Ovary (tissue), 9 donors: Measurements from ENCODE around the gene POLD2. TPM values are rescaled to one million over a fixed set of nuclear protein-coding genes. Genes with fewer than 3 reads are reported as not detected.

Source experiments
- DNase-seq, 5 donors: peaks; one replicate each; pipeline ENCODE4 v3.0.0-alpha.2; 2019 to 2020
- H3K27ac ChIP-seq, 2 donors: fragments of 200-600 bp; one replicate each; pipeline versions ENCODE4 v1.5.1 to v1.8.0; 2019 to 2022
- H3K27me3 ChIP-seq: fragments of 200-600 bp; one replicate; pipeline ENCODE4 v1.8.0; 2022
- H3K36me3 ChIP-seq: fragments of 200-600 bp; sonication (generic); one replicate; pipeline ENCODE4 v1.5.1; 2019
- H3K4me1 ChIP-seq: one replicate; pipeline ENCODE4 v1.8.1; 2013; ENCODE audit warnings: mild to moderate bottlenecking, moderate library complexity; ENCODE audit not compliant: insufficient read depth
- H3K4me3 ChIP-seq: fragments of 200-600 bp; sonication (generic); one replicate; pipeline ENCODE4 v1.5.1; 2017
- H3K9me3 ChIP-seq, 2 donors: fragments of 200-600 bp in 1 of 2; sonication (generic) in 1 of 2; one replicate each; pipeline versions ENCODE4 v1.5.1 to v1.8.1; 2013 to 2019; ENCODE audit warnings: mild to moderate bottlenecking in 1 of 2, moderate library complexity in 1 of 2
- CTCF ChIP-seq, 3 donors: fragments of 450-650 bp in 2 of 3; fragments of 200-600 bp in 1 of 3; IDR thresholded peaks; one replicate each; pipeline versions ENCODE4 v1.5.1 to v1.8.0; 2016 to 2022; ENCODE audit warnings: antibody characterized with exemption in 3 of 3, mild to moderate bottlenecking in 1 of 3
- EP300 ChIP-seq: sonication (generic); formaldehyde crosslinking; IDR thresholded peaks from one replicate; pipeline ENCODE4 v1.6.1; 2017; ENCODE audit warnings: antibody characterized with exemption
- POLR2A ChIP-seq: fragments of 450-650 bp; IDR thresholded peaks from one replicate; pipeline ENCODE4 v1.6.1; 2017; ENCODE audit warnings: antibody characterized with exemption, mild to moderate bottlenecking, moderate library complexity
- whole genome bisulfite sequencing, 3 donors: extraction: QIAGEN DNeasy Blood & Tissue Kit in 1 of 3; methylation state at CpG; one replicate each; pipeline versions ENCODE4 v1.1.5 to v1.1.7; 2013 to 2017; 5-methylcytosine and 5-hydroxymethylcytosine counted together
- intact Hi-C, 4 donors: fragments of 100-400 bp; cut with DNase I; formaldehyde crosslinking; loops; one replicate each; pipeline versions ENCODE4 v1.11.0 to v1.15.1; 2022 to 2023
- polyA plus RNA-seq, 2 donors: library from polyadenylated mRNA; stranded (reverse); fragments of 200-250 nt in 1 of 2; fragments of 350-450 nt in 1 of 2; fragmentation: Illumina TruSeq in 1 of 2; extraction: RNeasy Lipid Tissue Mini Kit (QIAGEN cat#74804) in 1 of 2; gene quantifications; one replicate each; pipeline ENCODE4 v1.2.3, GENCODE V29; 2013 to 2014
- total RNA-seq, 7 donors: library from RNA; depleted of rRNA in 2 of 7; stranded (reverse); fragments of >200 nt in 2 of 7; fragmentation: NEBNext Ultra II Directional in 3 of 7; extraction: Animal tissue kit (Norgen Biotek cat#: 25700) in 3 of 7; gene quantifications; one replicate each; pipeline versions ENCODE4 v1.1.0 to v1.2.4, GENCODE V29; 2016 to 2023
- donor health status: DM: no; HTN: no; CAD: no; lungs with moderate emphysema.
- donor health status: DM: no; HTN: no; CAD: no.
- donor health status: Bipolar disorder and iron deficiency.
- donor health status: DM: yes; HTN: yes; CAD: no.
- donor health status: DM: no; HTN: no; CAD: no.
- donor health status: DM: yes; HTN: yes; CAD: no.

POLD2 gene
- total and polyA plus RNA-seq, 9 donors: 35.3 to 118 (median 73.5) TPM

DNA sequence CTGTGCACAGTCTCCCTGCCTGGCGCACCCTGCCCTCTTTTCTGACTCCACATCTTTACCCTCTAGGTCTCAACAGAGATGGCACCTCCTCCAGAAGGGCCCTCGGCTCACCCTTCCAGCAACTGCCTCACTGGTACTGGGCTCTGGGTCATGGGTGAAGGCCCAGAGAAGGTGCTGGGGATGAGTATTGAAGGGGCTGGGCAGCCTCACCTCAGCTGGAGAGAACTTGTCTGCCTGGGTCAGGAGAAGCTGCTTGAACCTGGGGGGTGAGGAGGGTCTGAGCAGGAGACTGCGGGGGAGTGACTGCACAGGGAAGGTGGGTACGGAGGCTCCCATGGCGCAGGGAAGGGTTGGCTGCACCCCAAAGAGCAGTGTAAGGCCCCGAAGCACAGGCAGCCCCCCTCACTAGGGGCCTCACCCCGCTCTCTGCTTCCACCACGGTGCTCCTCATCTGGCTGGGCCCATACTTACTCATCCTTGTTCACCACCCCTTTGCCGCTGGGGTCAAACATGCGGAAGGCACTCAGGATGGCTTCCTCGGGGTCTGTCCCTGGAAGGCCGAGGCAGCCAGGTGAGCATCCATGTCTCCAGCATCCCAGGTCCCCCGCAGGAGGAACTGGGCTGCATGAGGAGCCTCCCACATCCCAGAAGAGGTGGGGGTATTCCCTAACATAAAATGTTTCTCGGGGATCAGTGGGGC is 16.1 kb upstream of the POLD2 start:
- peak in 2 of 5 donors; percentile 7 to 26 for DNase-seq

GRCh38 chr7:44138698-44139097 is 15.3 kb upstream of the POLD2 start:
- Histone ChIP-seq H3K9me3 (no peaks in the 10 kb centered on the region), H3K27me3 (no peaks in the 10 kb centered on the region), H3K36me3 (no peaks in the 10 kb centered on the region), H3K4me1 (no peaks in the 10 kb centered on the region), H3K4me3 (no peak overlapping the region), H3K27ac (no peak overlapping the region)
- intact Hi-C loops: loop anchor here in 1 of 4 donors (10.0 kb wide), 1 partner anchor 56 kb away; no protein-coding TSS in a partner anchor
- TF ChIP-seq EP300 (no peak), CTCF (IDR thresholded peaks at IDR 0.05) (no peak), POLR2A (no peak)
- WGBS, 3 donors: 86 to 88% (median 86%) methylated on average over 8 of the region's 8 CpGs
- DNase-seq: no peak

More for the DNA sequence above, 16.1 kb upstream of the POLD2 start:
- H3K27me3 ChIP-seq: no peaks in the 10 kb centered on the region
- no peak overlapping the region for H3K27ac ChIP-seq
- no peaks in the 10 kb centered on the region for H3K9me3 ChIP-seq
- no peak overlapping the region for H3K4me3 ChIP-seq
- H3K36me3 ChIP-seq: no peaks in the 10 kb centered on the region
- TF ChIP-seq POLR2A: no peak
- no peak for TF ChIP-seq CTCF (IDR thresholded peaks at IDR 0.05)
- 83 to 87% (median 86%) methylated on average over 14 of the region's 14 CpGs for WGBS, 3 donors
- H3K4me1 ChIP-seq: no peaks in the 10 kb centered on the region
- intact Hi-C loops: loop anchor here in 1 of 4 donors (10.0 kb wide), 1 partner anchor 55 kb away; no protein-coding TSS in a partner anchor

GRCh38 chr7:44136731-44137130 is 13.4 kb upstream of the POLD2 start:
- H3K27me3 ChIP-seq: no peaks in the 10 kb centered on the region
- H3K36me3 ChIP-seq: no peaks in the 10 kb centered on the region
- TF ChIP-seq EP300 (no peak), CTCF (IDR thresholded peaks at IDR 0.05) (no peak), POLR2A (no peak)
- H3K9me3 ChIP-seq: no peaks in the 10 kb centered on the region
- H3K4me3 ChIP-seq: no peak overlapping the region
- no peak overlapping the region for H3K27ac ChIP-seq
- DNase-seq: no peak
- 75 to 77% (median 76%) methylated on average over 5 of the region's 5 CpGs for WGBS, 3 donors
- intact Hi-C loops: loop anchor here in 1 of 4 donors (10.0 kb wide), 1 partner anchor 58 kb away; no protein-coding TSS in a partner anchor
- H3K4me1 ChIP-seq: no peaks in the 10 kb centered on the region

GRCh38 chr7:44134943-44135628 is 11.7 kb upstream of the POLD2 start:
- DNase-seq: no peak

More at GRCh38 chr7:44134943-44135628, 11.7 kb upstream of the POLD2 start:
- TF ChIP-seq EP300: no peak
- no peak for TF ChIP-seq CTCF (IDR thresholded peaks at IDR 0.05)
- no peak for TF ChIP-seq POLR2A
- no peaks in the 10 kb centered on the region for H3K9me3 ChIP-seq
- H3K4me3 ChIP-seq: no peak overlapping the region
- 91 to 96% (median 91%) methylated on average over 4 of the region's 4 CpGs for WGBS, 3 donors
- H3K27ac ChIP-seq: no peak overlapping the region
- H3K27me3 ChIP-seq: no peaks in the 10 kb centered on the region
- H3K36me3 ChIP-seq: no peaks in the 10 kb centered on the region
- no peaks in the 10 kb centered on the region for H3K4me1 ChIP-seq
- intact Hi-C loops: loop anchor here in 1 of 4 donors (10.0 kb wide), 1 partner anchor 60 kb away; no protein-coding TSS in a partner anchor
